Endothelial cell of umbilical vein (primary cell): ENCODE data around the gene SLC9A9. TPM values are rescaled to one million over a fixed set of nuclear protein-coding genes. Genes with fewer than 3 reads are reported as not detected.

Experiments
- BruUV-seq: library from RNA; stranded (reverse); fragments of 400-500 nt; replicated peaks from 2 replicates; lab custom pipeline; 2021; lab: Mats Ljungman, UMichigan
- CTCF ChIA-PET: fragments of 300-600, 350-600 bp; sonication (Branson Sonifier 250); formaldehyde crosslinking; loops from one replicate; lab custom pipeline; 2021; ENCODE audit warnings: antibody characterized with exemption, inconsistent platforms; lab: Charles Lee
- POLR2A ChIA-PET: fragments of 300-600, 350-600 bp; sonication (Branson Sonifier 250); formaldehyde crosslinking; loops from one replicate; lab custom pipeline; 2021; ENCODE audit warnings: antibody characterized with exemption, inconsistent platforms; lab: Charles Lee
- DNase-seq: peaks from one replicate; pipeline ENCODE4 v3.0.0-alpha.2; 2011; ENCODE audit warnings: low read depth, low spot score
- FAIRE-seq: peaks from 2 replicates; lab custom pipeline; 2011; peaks lifted over from hg19 to GRCh38; lab: Jason Lieb, UNC
- H2AFZ ChIP-seq: 2 replicates; pipeline ENCODE4 v1.6.0; 2012; ENCODE audit warnings: low read depth, low read length, control low read depth, inconsistent platforms
- H3K27ac ChIP-seq: 2 replicates; pipeline ENCODE4 v1.5.1; 2011; ENCODE audit warnings: low read depth, mild to moderate bottlenecking, control low read depth, low read length, moderate library complexity; ENCODE audit not compliant: insufficient read depth
- H3K27me3 ChIP-seq, 2 experiments: 2 replicates each; pipeline versions ENCODE4 v1.6.0 to v1.6.1; 2011; ENCODE audit warnings: low read length in 2 of 2, mixed read lengths in 1 of 2; ENCODE audit not compliant: control insufficient read depth in 2 of 2, insufficient read depth in 2 of 2
- H3K36me3 ChIP-seq, 2 experiments: 2 replicates in 1 of 2; 3 replicates in 1 of 2; pipeline ENCODE4 v1.5.1; 2011; ENCODE audit warnings: low read length in 2 of 2, mild to moderate bottlenecking in 1 of 2, moderate library complexity in 1 of 2; ENCODE audit not compliant: control insufficient read depth in 2 of 2, insufficient read depth in 2 of 2; ENCODE audit errors: extremely low read depth in 1 of 2
- H3K4me1 ChIP-seq: 3 replicates; pipeline ENCODE4 v1.5.1; 2011; ENCODE audit warnings: mild to moderate bottlenecking, low read length; ENCODE audit not compliant: control insufficient read depth, insufficient read depth; ENCODE audit errors: extremely low read depth
- H3K4me2 ChIP-seq: 2 replicates; pipeline ENCODE4 v1.6.1; 2011; ENCODE audit warnings: low read length, control low read depth, mixed read lengths; ENCODE audit not compliant: insufficient read depth
- H3K4me3 ChIP-seq, 3 experiments: fragments of 200-600 bp in 1 of 3; sonication (generic), shearing (Covaris generic) in 1 of 3; replicated peaks in 1 of 3; 2 replicates each; pipeline ENCODE4 v1.5.1; 2011 to 2016; ENCODE audit warnings: control low read depth in 3 of 3, low read length in 3 of 3, mild to moderate bottlenecking in 2 of 3, inconsistent platforms in 1 of 3, low read depth in 1 of 3, moderate library complexity in 1 of 3; ENCODE audit not compliant: insufficient read depth in 1 of 3
- H3K79me2 ChIP-seq: 2 replicates; pipeline ENCODE4 v1.6.0; 2012; ENCODE audit warnings: low read length, inconsistent platforms; ENCODE audit not compliant: control insufficient read depth, insufficient read depth
- H3K9ac ChIP-seq: replicated peaks from 2 replicates; pipeline ENCODE3; 2011; ENCODE audit warnings: low read length, control low read depth; ENCODE audit not compliant: insufficient read depth; ENCODE audit errors: extremely low read depth
- H3K9me1 ChIP-seq: replicated peaks from 3 replicates; pipeline ENCODE4 v1.6.0; 2011; ENCODE audit warnings: mild to moderate bottlenecking, low read length; ENCODE audit not compliant: control insufficient read depth, insufficient read depth; ENCODE audit errors: extremely low read depth
- H3K9me3 ChIP-seq: replicated peaks from 2 replicates; pipeline ENCODE4 v1.5.1; 2012; ENCODE audit warnings: low read length, inconsistent platforms; ENCODE audit not compliant: control insufficient read depth, insufficient read depth
- H4K20me1 ChIP-seq: replicated peaks from 2 replicates; pipeline ENCODE3; 2011; ENCODE audit warnings: mild to moderate bottlenecking, low read length; ENCODE audit not compliant: control insufficient read depth, insufficient read depth; ENCODE audit errors: extremely low read depth
- CTCF ChIP-seq, 2 donors: IDR thresholded peaks; 1 replicate in 1 of 2; 2 replicates in 1 of 2; pipeline ENCODE4 v1.5.1; 2011; ENCODE audit warnings: low read length in 2 of 2, mild to moderate bottlenecking in 2 of 2, moderate library complexity in 2 of 2, control low read depth in 1 of 2, inconsistent platforms in 1 of 2, low read depth in 1 of 2; ENCODE audit not compliant: insufficient read depth in 1 of 2; ENCODE audit errors: extremely low read depth in 1 of 2
- EZH2 ChIP-seq: IDR thresholded peaks from 2 replicates; pipeline ENCODE4 v1.6.1; 2012; ENCODE audit warnings: borderline replicate concordance, low read depth, mild to moderate bottlenecking, moderate library complexity, low read length, inconsistent platforms; ENCODE audit not compliant: severe bottlenecking
- FOS ChIP-seq: IDR thresholded peaks from 2 replicates; pipeline ENCODE4 v1.6.1; 2011; ENCODE audit warnings: mild to moderate bottlenecking, low read length, moderate library complexity, borderline replicate concordance; ENCODE audit not compliant: insufficient read depth
- GATA2 ChIP-seq: IDR thresholded peaks from 2 replicates; pipeline ENCODE4 v1.7.0; 2011; ENCODE audit warnings: low read depth, mild to moderate bottlenecking, moderate library complexity, mixed read lengths, low read length; ENCODE audit not compliant: insufficient read length, insufficient read depth
- JUN ChIP-seq: IDR thresholded peaks from 2 replicates; pipeline ENCODE4 v1.6.1; 2011; ENCODE audit warnings: borderline replicate concordance, low read depth; ENCODE audit not compliant: insufficient read length, insufficient read depth
- MAX ChIP-seq: IDR thresholded peaks from 2 replicates; pipeline ENCODE4 v1.6.1; 2011; ENCODE audit not compliant: insufficient read depth, insufficient read length
- MYC ChIP-seq: IDR thresholded peaks from one replicate; pipeline ENCODE4 v1.6.1; 2011; ENCODE audit warnings: mild to moderate bottlenecking, low read depth, low read length
- POLR2A ChIP-seq: IDR thresholded peaks from 2 replicates; pipeline ENCODE4 v1.6.1; 2012; ENCODE audit warnings: low read depth, mild to moderate bottlenecking, control low read depth, low read length
- POLR2AphosphoS5 ChIP-seq: IDR thresholded peaks from 2 replicates; pipeline ENCODE4 v1.6.1; 2012; ENCODE audit warnings: low read depth, mild to moderate bottlenecking, control low read depth, low read length, moderate library complexity; ENCODE audit not compliant: insufficient read depth
- dilution Hi-C: fragments of 300-500 bp; cut with MboI; formaldehyde crosslinking; loops from one replicate; pipeline ENCODE4 v1.15.0; 2019; ENCODE audit warnings: low sequenced_read_pairs; ENCODE audit not compliant: extremely low pct_ligation_motif_present
- intact Hi-C: fragments of 100-400 bp; cut with micrococcal nuclease; formaldehyde crosslinking; loops from one replicate; pipeline ENCODE4 v1.10.0; 2022
- polyA plus RNA-seq, 4 experiments: library from polyadenylated mRNA; depleted of rRNA in 3 of 4; stranded (reverse) in 3 of 4; unstranded in 1 of 4; fragments of >200 nt; gene quantifications; 2 replicates each; pipeline versions ENCODE4 v1.2.1 to v1.2.3, GENCODE V29; 2011 to 2012; ENCODE audit warnings: missing spikeins in 1 of 4
- total RNA-seq: library from RNA; stranded (reverse); gene quantifications from 2 replicates; pipeline ENCODE4 v1.2.3, GENCODE V29; 2021

The SLC9A9 gene
- total and polyA plus RNA-seq, 2 donors (not counting 3 experiments of a cell fraction or from before 2014, with no cell fraction given), result 1.5 to 1.8 TPM

GRCh38 chr3:143334231-143334630 lies 514.0 kb downstream of the SLC9A9 start:
- FAIRE-seq, result no peak
- CTCF ChIA-PET, result no interaction called here
- H2AFZ ChIP-seq, result no peak overlapping the region
- no peaks in the 10 kb centered on the region for H3K79me2 ChIP-seq
- dilution Hi-C loops (no loop called here), intact Hi-C loops (no loop called here)
- H3K4me3 ChIP-seq, result no peak overlapping the region
- no peaks in the 10 kb centered on the region for H3K9me1 ChIP-seq
- H3K27ac ChIP-seq, result no peak overlapping the region
- H3K9ac ChIP-seq, result no peak overlapping the region
- no peak for TF ChIP-seq FOS
- no peak for TF ChIP-seq EZH2
- no peak for TF ChIP-seq POLR2A
- TF ChIP-seq POLR2AphosphoS5, result no peak
- no peak for TF ChIP-seq JUN
- TF ChIP-seq CTCF (IDR thresholded peaks at IDR 0.05; ENCODE audit: extremely low read depth in 1 of 2, insufficient read depth in 1 of 2, low read depth in 1 of 2, low read length in 2 of 2), result no peak
- no peak overlapping the region for H3K4me2 ChIP-seq
- no peaks in the 10 kb centered on the region for H3K9me3 ChIP-seq
- DNase-seq, result no peak
- peaks cover 26% of the 10 kb centered on the region for H3K4me1 ChIP-seq
- H3K27me3 ChIP-seq, result no peaks in the 10 kb centered on the region
- no TSS peak for BruUV-seq
- no peaks in the 10 kb centered on the region for H3K36me3 ChIP-seq
- H4K20me1 ChIP-seq, result no peaks in the 10 kb centered on the region
- POLR2A ChIA-PET, result no interaction called here

GRCh38 chr3:143333367-143333766 lies 514.9 kb downstream of the SLC9A9 start:
- dilution Hi-C loops (no loop called here), intact Hi-C loops (no loop called here)
- no peak overlapping the region for H3K27ac ChIP-seq
- ChIA-PET POLR2A (no interaction called here), CTCF (no interaction called here)
- TF ChIP-seq EZH2 (no peak), JUN (no peak), MYC (no peak), CTCF (IDR thresholded peaks at IDR 0.05; ENCODE audit: extremely low read depth in 1 of 2, insufficient read depth in 1 of 2, low read depth in 1 of 2, low read length in 2 of 2) (no peak), GATA2 (no peak), MAX (no peak), FOS (no peak), POLR2AphosphoS5 (no peak), POLR2A (no peak)
- FAIRE-seq, result no peak
- no peaks in the 10 kb centered on the region for H4K20me1 ChIP-seq
- no peaks in the 10 kb centered on the region for H3K9me1 ChIP-seq
- H3K4me3 ChIP-seq, result no peak overlapping the region
- no peak overlapping the region for H3K9ac ChIP-seq
- H2AFZ ChIP-seq, result no peak overlapping the region
- BruUV-seq, result no TSS peak
- H3K9me3 ChIP-seq, result no peaks in the 10 kb centered on the region
- no peaks in the 10 kb centered on the region for H3K27me3 ChIP-seq
- no peak for DNase-seq
- no peak overlapping the region for H3K4me2 ChIP-seq
- no peaks in the 10 kb centered on the region for H3K79me2 ChIP-seq
- no peaks in the 10 kb centered on the region for H3K36me3 ChIP-seq
- H3K4me1 ChIP-seq, result peaks cover 26% of the 10 kb centered on the region
